SK-N-SH (cell line): ENCODE results near the gene DYNC1H1. TPM values are rescaled to one million over a fixed set of nuclear protein-coding genes. Genes with fewer than 3 reads are reported as not detected.

Source experiments
- CTCF ChIA-PET: fragments of 300-600, 350-600 bp; formaldehyde crosslinking; extraction: SDS; loops from one replicate; lab custom pipeline; 2021; lab: Yijun Ruan, JAX
- POLR2A ChIA-PET: fragments of 350-600 bp; sonication (Branson Sonifier 250); formaldehyde crosslinking; extraction: SDS; loops from one replicate; lab custom pipeline; 2020; ENCODE audit warnings: antibody characterized with exemption, inconsistent platforms; lab: Yijun Ruan, JAX
- DNase-seq: peaks from one replicate; pipeline ENCODE4 v3.0.0; 2012
- H2AFZ ChIP-seq: fragments of 200-600 bp; sonication (generic); 2 replicates; pipeline ENCODE4 v1.8.1; 2016; ENCODE audit warnings: antibody characterized with exemption, mild to moderate bottlenecking, low read depth
- H3F3A ChIP-seq: fragments of 200-600 bp; sonication (generic); replicated peaks from 2 replicates; pipeline ENCODE3; 2016; ENCODE audit warnings: antibody characterized with exemption, mild to moderate bottlenecking; ENCODE audit not compliant: insufficient read depth
- H3K27ac ChIP-seq, 2 experiments: fragments of 200-500 bp in 1 of 2; fragments of 200-600 bp in 1 of 2; sonication (Bioruptor generic) in 1 of 2; sonication (generic), shearing (Covaris generic) in 1 of 2; 2 replicates each; pipeline versions ENCODE4 v1.5.1 to v1.6.1; 2014 to 2016; ENCODE audit warnings: low read depth in 2 of 2, inconsistent platforms in 1 of 2, low read length in 1 of 2, mild to moderate bottlenecking in 1 of 2, mixed read lengths in 1 of 2
- H3K27me3 ChIP-seq: fragments of 200-600 bp; sonication (generic), shearing (Covaris generic); 2 replicates; pipeline ENCODE4 v1.6.1; 2016; ENCODE audit warnings: mixed run types; ENCODE audit not compliant: insufficient read depth
- H3K36me3 ChIP-seq, 2 experiments: fragments of 200-500 bp in 1 of 2; fragments of 200-600 bp in 1 of 2; sonication (Bioruptor generic) in 1 of 2; sonication (generic) in 1 of 2; replicated peaks in 1 of 2; 2 replicates each; pipeline versions ENCODE3 to v1.5.1; 2014 to 2016; ENCODE audit warnings: low read length in 1 of 2, mild to moderate bottlenecking in 1 of 2; ENCODE audit not compliant: insufficient read depth in 2 of 2, control insufficient read depth in 1 of 2
- H3K4me1 ChIP-seq, 2 experiments: fragments of 200-500 bp in 1 of 2; fragments of 200-600 bp in 1 of 2; sonication (Bioruptor generic) in 1 of 2; sonication (generic), shearing (Covaris generic) in 1 of 2; 2 replicates each; pipeline versions ENCODE4 v1.5.1 to v1.6.1; 2014 to 2016; ENCODE audit warnings: low read depth in 1 of 2, low read length in 1 of 2, mixed run types in 1 of 2; ENCODE audit not compliant: insufficient read depth in 2 of 2, control insufficient read depth in 1 of 2
- H3K4me2 ChIP-seq: fragments of 200-600 bp; sonication (generic), shearing (Covaris generic); 2 replicates; pipeline ENCODE4 v1.6.1; 2017; ENCODE audit warnings: mixed run types
- H3K4me3 ChIP-seq, 2 experiments: fragments of 200-500 bp in 1 of 2; fragments of 200-600 bp in 1 of 2; sonication (Bioruptor generic) in 1 of 2; sonication (generic), shearing (Covaris generic) in 1 of 2; 2 replicates each; pipeline versions ENCODE4 v1.5.1 to v1.8.1; 2014 to 2016; ENCODE audit warnings: low read depth in 2 of 2, inconsistent platforms in 1 of 2, low read length in 1 of 2, mild to moderate bottlenecking in 1 of 2, mixed read lengths in 1 of 2, moderate library complexity in 1 of 2
- H3K79me2 ChIP-seq: fragments of 200-600 bp; sonication (generic); 2 replicates; pipeline ENCODE4 v1.8.1; 2017; ENCODE audit warnings: mild to moderate bottlenecking; ENCODE audit not compliant: insufficient read depth
- H3K9ac ChIP-seq: fragments of 200-600 bp; sonication (generic); 2 replicates; pipeline ENCODE4 v1.6.1; 2017; ENCODE audit warnings: mixed run types
- H3K9me2 ChIP-seq: fragments of 200-600 bp; sonication (generic); 2 replicates; pipeline ENCODE4 v1.6.1; 2017; ENCODE audit warnings: mixed run types
- H3K9me3 ChIP-seq: fragments of 200-600 bp; sonication (generic); 2 replicates; pipeline ENCODE4 v1.6.1; 2017; ENCODE audit warnings: mixed run types, mild to moderate bottlenecking, moderate library complexity
- H4K20me1 ChIP-seq: fragments of 200-600 bp; sonication (generic); 2 replicates; pipeline ENCODE4 v1.6.1; 2017; ENCODE audit warnings: mild to moderate bottlenecking, mixed run types; ENCODE audit not compliant: insufficient read depth
- ELF1 ChIP-seq: IDR thresholded peaks from 2 replicates; pipeline ENCODE4 v1.4.0; 2012
- EP300 ChIP-seq, 2 experiments: IDR thresholded peaks; 2 replicates each; pipeline versions ENCODE4 v1.4.0 to v1.6.1; 2012; ENCODE audit warnings: borderline replicate concordance in 1 of 2, low read depth in 1 of 2, low read length in 1 of 2
- EZH2phosphoT487 ChIP-seq: fragments of 200-600 bp; sonication (generic); IDR thresholded peaks from 2 replicates; pipeline ENCODE4 v1.6.1; 2017; ENCODE audit warnings: low read depth, mixed run types, mild to moderate bottlenecking, antibody characterized with exemption, moderate library complexity, borderline replicate concordance
- GABPA ChIP-seq: IDR thresholded peaks from 2 replicates; pipeline ENCODE4 v1.4.0; 2012; ENCODE audit warnings: low read depth, mild to moderate bottlenecking
- GATA2 ChIP-seq: sonication (generic); formaldehyde crosslinking; IDR thresholded peaks from 2 replicates; pipeline ENCODE4 v1.5.0; 2020; ENCODE audit warnings: mild to moderate bottlenecking, missing genetic modification reagents
- JUND ChIP-seq: IDR thresholded peaks from 2 replicates; pipeline ENCODE4 v1.4.0; 2012
- MAX ChIP-seq: IDR thresholded peaks from 2 replicates; pipeline ENCODE4 v1.4.0; 2012; ENCODE audit warnings: low read depth
- MXI1 ChIP-seq: IDR thresholded peaks from 2 replicates; pipeline ENCODE4 v1.6.1; 2012; ENCODE audit warnings: mild to moderate bottlenecking, low read depth, low read length, improper control_type of control experiment
- NFIC ChIP-seq: IDR thresholded peaks from 2 replicates; pipeline ENCODE4 v1.4.0; 2012; ENCODE audit warnings: borderline replicate concordance
- NRF1 ChIP-seq: IDR thresholded peaks from 2 replicates; pipeline ENCODE4 v1.6.1; 2012; ENCODE audit warnings: low read depth, mild to moderate bottlenecking, low read length
- RCOR1 ChIP-seq: fragments of 150-350 bp; IDR thresholded peaks from 2 replicates; pipeline ENCODE4 v1.6.1; 2017; ENCODE audit warnings: antibody characterized with exemption, low read length
- RFX5 ChIP-seq: IDR thresholded peaks from 2 replicates; pipeline ENCODE4 v1.6.1; 2012; ENCODE audit warnings: mild to moderate bottlenecking, improper control_type of control experiment, low read length
- RXRA ChIP-seq: IDR thresholded peaks from 2 replicates; pipeline ENCODE4 v1.4.0; 2012; ENCODE audit warnings: low read depth, mild to moderate bottlenecking, borderline replicate concordance
- SMC3 ChIP-seq: IDR thresholded peaks from 2 replicates; pipeline ENCODE4 v1.6.1; 2012; ENCODE audit warnings: low read depth, low read length, improper control_type of control experiment
- TCF12 ChIP-seq: IDR thresholded peaks from 2 replicates; pipeline ENCODE4 v1.4.0; 2012
- TEAD4 ChIP-seq: IDR thresholded peaks from 2 replicates; pipeline ENCODE4 v1.4.0; 2012; ENCODE audit warnings: mild to moderate bottlenecking, borderline replicate concordance; ENCODE audit not compliant: insufficient read depth
- USF2 ChIP-seq: fragments of 150-350 bp; IDR thresholded peaks from 2 replicates; pipeline ENCODE4 v1.6.1; 2017; ENCODE audit warnings: antibody characterized with exemption, low read length, low read depth, borderline replicate concordance
- ZBTB33 ChIP-seq: IDR thresholded peaks from 2 replicates; pipeline ENCODE4 v1.4.0; 2012; ENCODE audit warnings: low read depth, borderline replicate concordance
- WGBS: methylation state at CpG from one replicate; pipeline ENCODE4 v1.1.6; 2017; ENCODE audit warnings: low lambda C conversion rate; 5-methylcytosine and 5-hydroxymethylcytosine counted together
- polyA plus RNA-seq, 3 experiments: library from polyadenylated mRNA; depleted of rRNA; stranded (reverse); fragments of >200 nt; gene quantifications; 2 replicates each; pipeline ENCODE4 v1.2.3, GENCODE V29; 2012
- TF ChIP-seq, protein P1 (sequence below): IDR thresholded peaks from 2 replicates; pipeline ENCODE4 v1.6.1; 2012; ENCODE audit warnings: mild to moderate bottlenecking, low read depth, low read length, moderate library complexity

DYNC1H1 gene
- polyA plus RNA-seq, 1 of the 3 experiments (the other 2 are of a cell fraction): 140 TPM

- DNase-seq: no peak
- Histone ChIP-seq H4K20me1 (no peaks in the 10 kb centered on the region), H3K36me3 (no peaks in the 10 kb centered on the region), H3K27ac (no peak overlapping the region), H3K9me2 (no peaks in the 10 kb centered on the region), H2AFZ (no peak overlapping the region), H3K4me3 (no peak overlapping the region), H3K79me2 (no peaks in the 10 kb centered on the region), H3K9me3 (no peaks in the 10 kb centered on the region), H3K27me3 (no peaks in the 10 kb centered on the region), H3F3A (no peaks in the 10 kb centered on the region), H3K4me2 (no peak overlapping the region), H3K9ac (no peak overlapping the region), H3K4me1 (peaks cover 0 to 4% of the 10 kb centered on the region in 2 experiments; a peak in 1 of 4 replicates)
- WGBS: 74% methylated on average over 13 of the region's 13 CpGs
- TF ChIP-seq TEAD4: no peak
- TF ChIP-seq RCOR1: no peak
- no peak for TF ChIP-seq MAX
- TF ChIP-seq ELF1: no peak
- no peak for TF ChIP-seq EZH2phosphoT487
- TF ChIP-seq USF2: no peak
- no peak for TF ChIP-seq ZBTB33
- no peak for TF ChIP-seq MXI1
- no peak for TF ChIP-seq NFIC
- no peak for TF ChIP-seq EP300 (IDR thresholded peaks at IDR 0.05; ENCODE audit: borderline replicate concordance in 1 of 2, low read depth in 1 of 2, low read length in 1 of 2)
- TF ChIP-seq SMC3: no peak
- no peak for TF ChIP-seq NRF1
- TF ChIP-seq, protein P1, sequence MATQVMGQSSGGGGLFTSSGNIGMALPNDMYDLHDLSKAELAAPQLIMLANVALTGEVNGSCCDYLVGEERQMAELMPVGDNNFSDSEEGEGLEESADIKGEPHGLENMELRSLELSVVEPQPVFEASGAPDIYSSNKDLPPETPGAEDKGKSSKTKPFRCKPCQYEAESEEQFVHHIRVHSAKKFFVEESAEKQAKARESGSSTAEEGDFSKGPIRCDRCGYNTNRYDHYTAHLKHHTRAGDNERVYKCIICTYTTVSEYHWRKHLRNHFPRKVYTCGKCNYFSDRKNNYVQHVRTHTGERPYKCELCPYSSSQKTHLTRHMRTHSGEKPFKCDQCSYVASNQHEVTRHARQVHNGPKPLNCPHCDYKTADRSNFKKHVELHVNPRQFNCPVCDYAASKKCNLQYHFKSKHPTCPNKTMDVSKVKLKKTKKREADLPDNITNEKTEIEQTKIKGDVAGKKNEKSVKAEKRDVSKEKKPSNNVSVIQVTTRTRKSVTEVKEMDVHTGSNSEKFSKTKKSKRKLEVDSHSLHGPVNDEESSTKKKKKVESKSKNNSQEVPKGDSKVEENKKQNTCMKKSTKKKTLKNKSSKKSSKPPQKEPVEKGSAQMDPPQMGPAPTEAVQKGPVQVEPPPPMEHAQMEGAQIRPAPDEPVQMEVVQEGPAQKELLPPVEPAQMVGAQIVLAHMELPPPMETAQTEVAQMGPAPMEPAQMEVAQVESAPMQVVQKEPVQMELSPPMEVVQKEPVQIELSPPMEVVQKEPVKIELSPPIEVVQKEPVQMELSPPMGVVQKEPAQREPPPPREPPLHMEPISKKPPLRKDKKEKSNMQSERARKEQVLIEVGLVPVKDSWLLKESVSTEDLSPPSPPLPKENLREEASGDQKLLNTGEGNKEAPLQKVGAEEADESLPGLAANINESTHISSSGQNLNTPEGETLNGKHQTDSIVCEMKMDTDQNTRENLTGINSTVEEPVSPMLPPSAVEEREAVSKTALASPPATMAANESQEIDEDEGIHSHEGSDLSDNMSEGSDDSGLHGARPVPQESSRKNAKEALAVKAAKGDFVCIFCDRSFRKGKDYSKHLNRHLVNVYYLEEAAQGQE: no peak
- no peak for TF ChIP-seq JUND
- TF ChIP-seq RXRA: no peak
- TF ChIP-seq GABPA: no peak
- TF ChIP-seq TCF12: no peak
- TF ChIP-seq GATA2 (CRISPR knock-in tag): no peak
- TF ChIP-seq RFX5: no peak
- ChIA-PET POLR2A (no interaction called here), CTCF (no interaction called here)
These were observed 26.2 kb upstream of the DYNC1H1 start for GRCh38 chr14:101937926-101938767.
